ENCODE measurements around the gene BCL2. TPM values are rescaled to one million over a fixed set of nuclear protein-coding genes. Genes with fewer than 3 reads are reported as not detected.

Gene BCL2
- total RNA-seq, 1 donor from 2014 or later, result 9.3 TPM

DNA sequence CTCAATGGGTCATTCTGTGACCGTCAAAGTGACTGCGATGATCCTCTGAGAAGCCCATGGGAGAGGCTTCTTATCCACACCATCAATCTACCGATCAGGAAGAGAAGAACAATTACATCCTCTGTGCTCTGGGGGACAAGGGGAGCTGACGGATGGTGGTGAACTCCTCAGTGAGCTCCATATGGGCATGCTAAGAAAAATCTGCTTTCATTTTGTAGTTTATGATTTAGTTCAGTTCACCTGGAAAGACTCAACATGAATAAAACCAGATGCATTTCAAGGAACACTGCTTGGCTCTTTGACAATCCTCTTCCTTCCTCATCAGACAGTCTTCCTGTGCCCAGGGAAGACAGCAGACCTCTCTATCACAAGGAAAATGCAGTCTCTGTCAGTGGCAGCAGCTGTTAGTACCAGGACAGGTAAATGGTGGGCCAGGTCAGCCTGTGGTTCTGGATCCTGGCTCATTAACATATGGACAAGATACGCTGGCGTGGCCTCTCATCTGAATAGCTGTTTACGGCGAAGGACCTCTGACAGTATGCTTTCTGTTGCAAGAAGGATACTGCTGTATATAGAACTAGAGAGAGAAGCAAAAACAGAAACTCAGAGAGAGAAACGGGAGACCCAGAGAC is 176.9 kb downstream of the BCL2 start:
- Mint-ChIP-seq H3K4me3 (no peak overlapping the region), H3K9me3 (no peaks in the 10 kb centered on the region), H3K4me1 (peaks cover 44% of the 10 kb centered on the region), H3K36me3 (no peaks in the 10 kb centered on the region), H3K27me3 (ENCODE audit: low read depth) (no peaks in the 10 kb centered on the region), H3K27ac (peak overlapping the region; percentile 16)
- TF ChIP-seq CTCF (IDR thresholded peaks at IDR 0.05; ENCODE audit: unreplicated experiment), result no peak
- DNase-seq (ENCODE audit: low spot score in 2 of 2, unreplicated experiment in 2 of 2), result no peak

- H3K9me3 Mint-ChIP-seq, result no peaks in the 10 kb centered on the region
- no peak overlapping the region for H3K4me3 Mint-ChIP-seq
- H3K4me1 Mint-ChIP-seq, result peaks cover 34% of the 10 kb centered on the region
- no peaks in the 10 kb centered on the region for H3K36me3 Mint-ChIP-seq
- DNase-seq (ENCODE audit: low spot score in 2 of 2, unreplicated experiment in 2 of 2), result no peak
- TF ChIP-seq CTCF (IDR thresholded peaks at IDR 0.05; ENCODE audit: unreplicated experiment), result no peak
- peaks cover 2% of the 10 kb centered on the region for H3K27me3 Mint-ChIP-seq (ENCODE audit: low read depth)
- H3K27ac Mint-ChIP-seq, result no peak overlapping the region
These were observed 177.8 kb downstream of the BCL2 start for GRCh38 chr18:63141778-63142176.

- no peak for TF ChIP-seq CTCF (IDR thresholded peaks at IDR 0.05; ENCODE audit: unreplicated experiment)
- Mint-ChIP-seq H3K4me1 (peaks cover 28% of the 10 kb centered on the region), H3K27ac (no peak overlapping the region), H3K36me3 (no peaks in the 10 kb centered on the region), H3K27me3 (ENCODE audit: low read depth) (peaks cover 4% of the 10 kb centered on the region), H3K9me3 (no peaks in the 10 kb centered on the region), H3K4me3 (no peak overlapping the region)
- no peak for DNase-seq (ENCODE audit: low spot score in 2 of 2, unreplicated experiment in 2 of 2)
These were observed 178.4 kb downstream of the BCL2 start for GRCh38 chr18:63140997-63141777.

DNA sequence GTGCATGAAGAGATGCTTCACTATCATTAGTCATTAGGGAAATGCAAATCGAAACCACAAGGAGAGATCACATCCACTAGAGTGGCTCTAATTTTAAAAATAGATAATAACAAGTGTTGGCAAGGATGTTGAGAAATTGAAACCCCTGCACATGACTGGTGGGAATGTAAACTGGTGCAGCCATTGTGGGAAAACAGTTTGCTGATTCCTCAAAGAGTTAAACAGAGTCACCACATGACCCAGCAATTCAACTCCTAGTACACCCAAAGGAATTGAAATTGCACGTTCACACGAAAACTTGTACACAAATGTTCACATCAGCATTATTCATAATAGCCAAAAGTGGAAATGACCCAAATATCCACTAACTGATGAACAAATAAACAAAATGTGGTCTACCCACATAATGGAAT is 179.5 kb downstream of the BCL2 start:
- H3K27ac Mint-ChIP-seq, result no peak overlapping the region
- H3K27me3 Mint-ChIP-seq (ENCODE audit: low read depth), result peaks cover 7% of the 10 kb centered on the region
- DNase-seq (ENCODE audit: low spot score in 2 of 2, unreplicated experiment in 2 of 2), result no peak
- no peaks in the 10 kb centered on the region for H3K9me3 Mint-ChIP-seq
- H3K4me3 Mint-ChIP-seq, result no peak overlapping the region
- TF ChIP-seq CTCF (IDR thresholded peaks at IDR 0.05; ENCODE audit: unreplicated experiment), result no peak
- peaks cover 23% of the 10 kb centered on the region for H3K4me1 Mint-ChIP-seq
- H3K36me3 Mint-ChIP-seq, result no peaks in the 10 kb centered on the region

DNA sequence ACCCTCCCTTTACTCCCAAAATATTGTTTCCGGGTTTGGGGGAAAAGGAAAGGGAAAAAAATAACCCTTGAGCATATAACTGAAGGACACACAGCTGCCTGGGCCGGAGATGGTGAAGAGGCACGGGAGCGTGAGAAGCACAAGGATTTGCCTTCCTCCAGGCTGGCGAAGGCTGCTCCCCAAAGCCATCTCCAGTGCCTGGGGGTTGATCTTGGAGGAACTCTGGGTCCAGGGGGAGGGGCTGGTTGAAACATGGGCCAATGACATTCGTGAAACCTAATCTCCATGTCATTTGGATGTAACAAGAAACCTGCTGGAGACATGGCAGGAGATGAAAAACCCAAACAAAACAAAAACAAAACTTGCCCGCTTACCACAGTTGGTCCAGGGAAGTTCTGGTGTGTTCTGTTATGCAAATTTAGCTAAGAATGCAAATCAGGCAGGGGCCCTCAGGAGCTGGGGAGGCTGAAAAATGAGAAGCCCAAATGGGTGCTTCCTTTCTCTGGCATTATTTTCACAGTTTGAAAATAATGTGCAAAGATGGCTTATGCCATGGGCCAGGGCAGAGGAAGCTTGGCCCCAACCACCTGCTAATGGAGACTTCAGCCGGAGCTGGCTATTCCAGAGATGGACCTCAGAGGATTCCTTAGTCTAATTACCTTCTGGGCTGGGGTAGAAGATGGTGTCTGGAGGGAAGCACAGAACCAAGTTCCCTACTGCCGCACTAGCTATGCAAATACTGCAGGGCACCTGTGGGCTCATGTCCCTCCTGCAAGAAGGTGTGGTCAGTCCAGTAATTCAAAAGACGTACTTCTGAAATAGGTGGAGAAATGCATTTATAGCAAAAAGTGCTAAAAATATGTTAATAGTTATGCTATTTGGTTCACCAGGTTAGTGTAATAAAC is 180.9 kb downstream of the BCL2 start:
- H3K4me1 Mint-ChIP-seq, result peaks cover 20% of the 10 kb centered on the region
- H3K36me3 Mint-ChIP-seq, result no peaks in the 10 kb centered on the region
- H3K27me3 Mint-ChIP-seq (ENCODE audit: low read depth), result peaks cover 7% of the 10 kb centered on the region
- H3K27ac Mint-ChIP-seq, result no peak overlapping the region
- H3K4me3 Mint-ChIP-seq, result no peak overlapping the region
- no peak for TF ChIP-seq CTCF (IDR thresholded peaks at IDR 0.05; ENCODE audit: unreplicated experiment)
- no peak for DNase-seq (ENCODE audit: low spot score in 2 of 2, unreplicated experiment in 2 of 2)
- no peaks in the 10 kb centered on the region for H3K9me3 Mint-ChIP-seq

All from mesothelial cell of epicardium (in vitro differentiated cells).